Osteoblast (primary cell): ENCODE data around the gene PRKN. TPM values are rescaled to one million over a fixed set of nuclear protein-coding genes. Genes with fewer than 3 reads are reported as not detected.

ENCODE experiments used
- DNase-seq: peaks from one replicate; pipeline ENCODE4 v3.0.0; 2011; ENCODE audit warnings: low spot score, mixed read lengths; ENCODE audit not compliant: insufficient read length; ENCODE audit errors: missing footprints
- H2AFZ ChIP-seq: 2 replicates; pipeline ENCODE4 v1.6.0; 2011; ENCODE audit warnings: mild to moderate bottlenecking, low read length
- H3K27ac ChIP-seq: 2 replicates; pipeline ENCODE4 v1.5.1; 2011; ENCODE audit warnings: mild to moderate bottlenecking, low read depth, low read length, moderate library complexity
- H3K27me3 ChIP-seq: 2 replicates; pipeline ENCODE4 v1.6.0; 2012; ENCODE audit warnings: mild to moderate bottlenecking, control low read depth, inconsistent platforms, low read length, moderate library complexity; ENCODE audit not compliant: insufficient read depth
- H3K36me3 ChIP-seq: 2 replicates; pipeline ENCODE4 v1.5.1; 2011; ENCODE audit warnings: mild to moderate bottlenecking, low read length, control low read depth, moderate library complexity; ENCODE audit not compliant: insufficient read depth
- H3K4me1 ChIP-seq: 2 replicates; pipeline ENCODE4 v1.5.1; 2011; ENCODE audit warnings: mild to moderate bottlenecking, low read length, control low read depth, moderate library complexity; ENCODE audit not compliant: insufficient read depth
- H3K4me2 ChIP-seq: 2 replicates; pipeline ENCODE4 v1.6.0; 2011; ENCODE audit warnings: mild to moderate bottlenecking, low read length; ENCODE audit not compliant: insufficient read depth
- H3K4me3 ChIP-seq: fragments of 200-600 bp; sonication (generic); 3 replicates; pipeline ENCODE4 v1.5.1; 2012; ENCODE audit warnings: mild to moderate bottlenecking, low read length, inconsistent platforms; ENCODE audit not compliant: insufficient read depth
- H3K79me2 ChIP-seq: 2 replicates; pipeline ENCODE4 v1.6.0; 2012; ENCODE audit warnings: mild to moderate bottlenecking, low read length, control low read depth, inconsistent platforms; ENCODE audit not compliant: insufficient read depth
- H3K9me3 ChIP-seq: 2 replicates; pipeline ENCODE4 v1.5.1; 2011; ENCODE audit warnings: low read depth, low read length, control low read depth
- H4K20me1 ChIP-seq: 2 replicates; pipeline ENCODE4 v1.6.0; 2012; ENCODE audit warnings: mild to moderate bottlenecking, low read length, control low read depth; ENCODE audit not compliant: insufficient read depth
- CTCF ChIP-seq: IDR thresholded peaks from 2 replicates; pipeline ENCODE4 v1.5.1; 2011; ENCODE audit warnings: mild to moderate bottlenecking, low read depth, low read length, moderate library complexity; ENCODE audit errors: extremely low read depth
- total RNA-seq: library from RNA; depleted of rRNA; stranded (reverse); fragments of >200 nt; gene quantifications from 2 replicates; pipeline ENCODE4 v1.2.3, GENCODE V29; 2012

PRKN gene
- total RNA-seq, 1 donor: 2.9 TPM

GRCh38 chr6:161355696-161356095, 1371.9 kb downstream of the PRKN start:
- H3K4me1 ChIP-seq: peaks cover 6% of the 10 kb centered on the region
- no peaks in the 10 kb centered on the region for H3K79me2 ChIP-seq
- no peak overlapping the region for H3K27ac ChIP-seq
- DNase-seq: peak; percentile 67
- no peaks in the 10 kb centered on the region for H3K36me3 ChIP-seq
- H2AFZ ChIP-seq: no peak overlapping the region
- no peak overlapping the region for H3K4me3 ChIP-seq
- no peak for TF ChIP-seq CTCF
- H4K20me1 ChIP-seq: no peaks in the 10 kb centered on the region
- H3K27me3 ChIP-seq: no peaks in the 10 kb centered on the region
- no peaks in the 10 kb centered on the region for H3K9me3 ChIP-seq
- H3K4me2 ChIP-seq: no peak overlapping the region

- no peaks in the 10 kb centered on the region for H4K20me1 ChIP-seq
- no peak overlapping the region for H3K4me3 ChIP-seq
- DNase-seq: peak; percentile 55
Observed at GRCh38 chr6:161354956-161355355, 1372.6 kb downstream of the PRKN start.

GRCh38 chr6:161354276-161354840, 1373.2 kb downstream of the PRKN start:
- no peaks in the 10 kb centered on the region for H3K27me3 ChIP-seq
- no peak overlapping the region for H3K27ac ChIP-seq
- H3K4me2 ChIP-seq: no peak overlapping the region
- DNase-seq: no peak
- no peak overlapping the region for H3K4me3 ChIP-seq
- H3K9me3 ChIP-seq: no peaks in the 10 kb centered on the region
- no peaks in the 10 kb centered on the region for H4K20me1 ChIP-seq
- TF ChIP-seq CTCF: no peak
- no peaks in the 10 kb centered on the region for H3K79me2 ChIP-seq
- peaks cover 2% of the 10 kb centered on the region for H3K4me1 ChIP-seq
- H2AFZ ChIP-seq: no peak overlapping the region
- H3K36me3 ChIP-seq: no peaks in the 10 kb centered on the region

More at GRCh38 chr6:161354956-161355355, 1372.6 kb downstream of the PRKN start:
- Histone ChIP-seq H2AFZ (no peak overlapping the region), H3K27ac (no peak overlapping the region), H3K27me3 (no peaks in the 10 kb centered on the region), H3K4me1 (peaks cover 6% of the 10 kb centered on the region), H3K79me2 (no peaks in the 10 kb centered on the region), H3K36me3 (no peaks in the 10 kb centered on the region), H3K4me2 (no peak overlapping the region), H3K9me3 (no peaks in the 10 kb centered on the region)
- TF ChIP-seq CTCF: no peak

- no peaks in the 10 kb centered on the region for H4K20me1 ChIP-seq
- H3K27me3 ChIP-seq: no peaks in the 10 kb centered on the region
- H3K4me2 ChIP-seq: no peak overlapping the region
- no peak overlapping the region for H2AFZ ChIP-seq
- H3K27ac ChIP-seq: no peak overlapping the region
- TF ChIP-seq CTCF: peak; percentile 32
- H3K79me2 ChIP-seq: no peaks in the 10 kb centered on the region
- H3K4me3 ChIP-seq: no peak overlapping the region
- H3K4me1 ChIP-seq: no peaks in the 10 kb centered on the region
- no peaks in the 10 kb centered on the region for H3K9me3 ChIP-seq
- no peak for DNase-seq
- no peaks in the 10 kb centered on the region for H3K36me3 ChIP-seq
Observed at GRCh38 chr6:161353208-161353613, 1374.4 kb downstream of the PRKN start.
